ENCODE results near the gene CACHD1. TPM values are rescaled to one million over a fixed set of nuclear protein-coding genes. Genes with fewer than 3 reads are reported as not detected.

CACHD1 gene
- polyA plus RNA-seq, 2 of the 4 experiments (the other 2 are of a cell fraction) = 0.72 to 1.6 TPM

- CTCF ChIA-PET = no interaction called here
- no peaks in the 10 kb centered on the region for H3K4me1 ChIP-seq
- no peak for TF ChIP-seq RFX5 (IDR thresholded peaks at IDR 0.05)
- TF ChIP-seq ELK1 (IDR thresholded peaks at IDR 0.05; ENCODE audit: low read depth, low read length) = no peak
- TF ChIP-seq CEBPB (IDR thresholded peaks at IDR 0.05) = no peak
- TF ChIP-seq CTCF (IDR thresholded peaks at IDR 0.05) = no peak
- no peak for TF ChIP-seq HOXB5 (CRISPR knock-in tag; IDR thresholded peaks at IDR 0.05)
- TF ChIP-seq CHD4 (IDR thresholded peaks at IDR 0.05; ENCODE audit: borderline replicate concordance) = no peak
- TF ChIP-seq CBX8 (IDR thresholded peaks at IDR 0.05) = no peak
- TF ChIP-seq SMC3 (IDR thresholded peaks at IDR 0.05) = no peak
- TF ChIP-seq FOSL2 (IDR thresholded peaks at IDR 0.05) = no peak
- TF ChIP-seq FOSL2 (CRISPR knock-in tag; IDR thresholded peaks at IDR 0.05) = no peak
- no peak for TF ChIP-seq EHF (CRISPR knock-in tag; IDR thresholded peaks at IDR 0.05)
- no peak for TF ChIP-seq HES2 (IDR thresholded peaks at IDR 0.05)
- no peak for TF ChIP-seq USF2 (IDR thresholded peaks at IDR 0.05)
- no peak for TF ChIP-seq HOXA7 (CRISPR knock-in tag; IDR thresholded peaks at IDR 0.05)
- ATAC-seq (no peak), DNase-seq (ENCODE audit: low read depth in 1 of 2, low spot score in 1 of 2) (no peak), FAIRE-seq (no peak)
- WGBS (ENCODE audit: missing lambda C conversion rate) = 52% methylated on average over 3 of the region's 3 CpGs
- no peak overlapping the region for H3K4me3 ChIP-seq
- H3K27ac ChIP-seq = no peak overlapping the region
- no peaks in the 10 kb centered on the region for H3K9me3 ChIP-seq
- POLR2A ChIA-PET = no interaction called here
- no peak overlapping the region for H3K4me2 ChIP-seq
These were observed 55.3 kb downstream of the CACHD1 start for GRCh38 chr1:64525116-64525686.

GRCh38 chr1:64526312-64526711 is 56.4 kb downstream of the CACHD1 start:
- DNase-seq (ENCODE audit: low read depth in 1 of 2, low spot score in 1 of 2) (no peak), FAIRE-seq (no peak), ATAC-seq (no peak)
- Histone ChIP-seq H3K9me3 (no peaks in the 10 kb centered on the region), H3K27ac (no peak overlapping the region), H3K4me3 (no peak overlapping the region), H3K4me2 (no peak overlapping the region), H3K4me1 (no peaks in the 10 kb centered on the region)
- ChIA-PET POLR2A (no interaction called here), CTCF (no interaction called here)
- TF ChIP-seq HOXA7 (CRISPR knock-in tag; IDR thresholded peaks at IDR 0.05) (no peak), ELK1 (IDR thresholded peaks at IDR 0.05; ENCODE audit: low read depth, low read length) (no peak), PBX3 (IDR thresholded peaks at IDR 0.05) (no peak), CBX2 (IDR thresholded peaks at IDR 0.05; ENCODE audit: borderline replicate concordance, low read depth) (no peak)
- 83% methylated on average over 3 of the region's 3 CpGs for WGBS (ENCODE audit: missing lambda C conversion rate)

GRCh38 chr1:64527165-64527564 is 57.2 kb downstream of the CACHD1 start:
- FAIRE-seq (no peak), ATAC-seq (no peak), DNase-seq (ENCODE audit: low read depth in 1 of 2, low spot score in 1 of 2) (no peak)
- no peak overlapping the region for H3K4me3 ChIP-seq
- H3K9me3 ChIP-seq = no peaks in the 10 kb centered on the region
- no peak overlapping the region for H3K27ac ChIP-seq
- WGBS (ENCODE audit: missing lambda C conversion rate) = 82% methylated on average over 9 of the region's 10 CpGs
- ChIA-PET POLR2A (no interaction called here), CTCF (no interaction called here)
- no peak overlapping the region for H3K4me2 ChIP-seq
- no peaks in the 10 kb centered on the region for H3K4me1 ChIP-seq
- TF ChIP-seq RNF2 (IDR thresholded peaks at IDR 0.05; ENCODE audit: borderline replicate concordance, low read depth) (no peak), CBX8 (IDR thresholded peaks at IDR 0.05) (no peak), TP53 (CRISPR knock-in tag; IDR thresholded peaks at IDR 0.05) (no peak), JUNB (IDR thresholded peaks at IDR 0.05) (no peak), MAFK (IDR thresholded peaks at IDR 0.05; ENCODE audit: partially characterized antibody) (no peak), RARB (CRISPR knock-in tag; IDR thresholded peaks at IDR 0.05) (no peak), CHD4 (IDR thresholded peaks at IDR 0.05; ENCODE audit: borderline replicate concordance) (no peak), E2F6 (IDR thresholded peaks at IDR 0.05; ENCODE audit: borderline replicate concordance, low read depth) (no peak), RAD21 (conservative IDR thresholded peaks at IDR 0.05 in 1 of 2, IDR thresholded peaks at IDR 0.05 in 1 of 2) (no peak), HES2 (IDR thresholded peaks at IDR 0.05) (no peak), FOSL2 (IDR thresholded peaks at IDR 0.05) (no peak), FOSL2 (CRISPR knock-in tag; IDR thresholded peaks at IDR 0.05) (no peak), MAX (IDR thresholded peaks at IDR 0.05) (no peak), ZC3H11A (IDR thresholded peaks at IDR 0.05) (no peak), MAZ (IDR thresholded peaks at IDR 0.05; ENCODE audit: borderline replicate concordance, low read depth, low read length) (no peak), KDM5A (IDR thresholded peaks at IDR 0.05) (no peak)
